BJ (cell line): Measurements from ENCODE around the gene TMEFF2. TPM values are rescaled to one million over a fixed set of nuclear protein-coding genes. Genes with fewer than 3 reads are reported as not detected.

ENCODE experiments used
- CTCF ChIA-PET: fragments of 350-600 bp; formaldehyde crosslinking; extraction: SDS; loops from one replicate; lab custom pipeline; 2021; ENCODE audit warnings: antibody characterized with exemption, inconsistent platforms; lab: Yijun Ruan, JAX
- POLR2A ChIA-PET: fragments of 300-600 bp; sonication (Branson Sonifier 250); formaldehyde crosslinking; extraction: SDS; loops from one replicate; lab custom pipeline; 2021; ENCODE audit warnings: antibody characterized with exemption; lab: Charles Lee
- DNase-seq: peaks from one replicate; pipeline ENCODE4 v3.0.0-alpha.2; 2011; ENCODE audit warnings: low read depth
- H3K27me3 ChIP-seq: 2 replicates; pipeline ENCODE4 v1.6.0; 2011; ENCODE audit warnings: low read length; ENCODE audit not compliant: control insufficient read depth, insufficient read depth
- H3K36me3 ChIP-seq: 2 replicates; pipeline ENCODE4 v1.5.1; 2011; ENCODE audit warnings: low read length; ENCODE audit not compliant: control insufficient read depth, insufficient read depth
- H3K4me3 ChIP-seq: 2 replicates; pipeline ENCODE4 v1.5.1; 2011; ENCODE audit warnings: low read depth, mild to moderate bottlenecking, control low read depth, low read length
- polyA plus RNA-seq: library from polyadenylated mRNA; depleted of rRNA; stranded (reverse); fragments of >200 nt; gene quantifications from 2 replicates; pipeline ENCODE4 v1.2.3, GENCODE V29; 2011
- TF ChIP-seq, protein P1 (sequence below): IDR thresholded peaks from 2 replicates; pipeline ENCODE4 v1.5.1; 2011; ENCODE audit warnings: low read depth, mild to moderate bottlenecking, control low read depth, inconsistent platforms, low read length, moderate library complexity; ENCODE audit not compliant: insufficient read depth

The TMEFF2 gene
- polyA plus RNA-seq, 1 experiment, result 0.33 TPM

DNA sequence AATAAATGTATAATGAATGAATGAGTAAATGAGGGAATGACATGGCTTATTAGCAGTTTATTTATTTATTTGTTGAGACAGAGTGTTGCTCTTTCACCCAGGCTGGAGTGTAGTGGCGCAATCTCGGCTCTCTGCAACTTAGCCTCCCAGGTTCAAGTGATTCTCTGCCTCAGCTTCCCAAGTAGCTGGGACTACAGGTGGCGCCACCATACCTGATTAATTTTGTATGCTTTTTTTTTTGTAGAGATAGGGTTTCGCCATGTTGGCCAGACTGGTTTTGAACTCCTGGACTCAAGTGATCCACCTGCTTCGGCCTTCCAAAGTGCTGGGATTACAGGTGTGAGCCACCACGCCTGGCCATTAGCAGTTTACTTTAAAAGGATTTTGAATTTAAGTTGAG is 247.5 kb downstream of the TMEFF2 start:
- Histone ChIP-seq H3K36me3 (no peaks in the 10 kb centered on the region), H3K27me3 (no peaks in the 10 kb centered on the region), H3K4me3 (no peak overlapping the region)
- CTCF ChIA-PET, result interaction anchor here (1.0 kb wide), 1 partner anchor 75 kb away, joined by 3 read pairs; no protein-coding TSS in a partner anchor
- TF ChIP-seq, protein P1, sequence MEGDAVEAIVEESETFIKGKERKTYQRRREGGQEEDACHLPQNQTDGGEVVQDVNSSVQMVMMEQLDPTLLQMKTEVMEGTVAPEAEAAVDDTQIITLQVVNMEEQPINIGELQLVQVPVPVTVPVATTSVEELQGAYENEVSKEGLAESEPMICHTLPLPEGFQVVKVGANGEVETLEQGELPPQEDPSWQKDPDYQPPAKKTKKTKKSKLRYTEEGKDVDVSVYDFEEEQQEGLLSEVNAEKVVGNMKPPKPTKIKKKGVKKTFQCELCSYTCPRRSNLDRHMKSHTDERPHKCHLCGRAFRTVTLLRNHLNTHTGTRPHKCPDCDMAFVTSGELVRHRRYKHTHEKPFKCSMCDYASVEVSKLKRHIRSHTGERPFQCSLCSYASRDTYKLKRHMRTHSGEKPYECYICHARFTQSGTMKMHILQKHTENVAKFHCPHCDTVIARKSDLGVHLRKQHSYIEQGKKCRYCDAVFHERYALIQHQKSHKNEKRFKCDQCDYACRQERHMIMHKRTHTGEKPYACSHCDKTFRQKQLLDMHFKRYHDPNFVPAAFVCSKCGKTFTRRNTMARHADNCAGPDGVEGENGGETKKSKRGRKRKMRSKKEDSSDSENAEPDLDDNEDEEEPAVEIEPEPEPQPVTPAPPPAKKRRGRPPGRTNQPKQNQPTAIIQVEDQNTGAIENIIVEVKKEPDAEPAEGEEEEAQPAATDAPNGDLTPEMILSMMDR, result no peak
- DNase-seq, result no peak
- POLR2A ChIA-PET, result no interaction called here

DNA sequence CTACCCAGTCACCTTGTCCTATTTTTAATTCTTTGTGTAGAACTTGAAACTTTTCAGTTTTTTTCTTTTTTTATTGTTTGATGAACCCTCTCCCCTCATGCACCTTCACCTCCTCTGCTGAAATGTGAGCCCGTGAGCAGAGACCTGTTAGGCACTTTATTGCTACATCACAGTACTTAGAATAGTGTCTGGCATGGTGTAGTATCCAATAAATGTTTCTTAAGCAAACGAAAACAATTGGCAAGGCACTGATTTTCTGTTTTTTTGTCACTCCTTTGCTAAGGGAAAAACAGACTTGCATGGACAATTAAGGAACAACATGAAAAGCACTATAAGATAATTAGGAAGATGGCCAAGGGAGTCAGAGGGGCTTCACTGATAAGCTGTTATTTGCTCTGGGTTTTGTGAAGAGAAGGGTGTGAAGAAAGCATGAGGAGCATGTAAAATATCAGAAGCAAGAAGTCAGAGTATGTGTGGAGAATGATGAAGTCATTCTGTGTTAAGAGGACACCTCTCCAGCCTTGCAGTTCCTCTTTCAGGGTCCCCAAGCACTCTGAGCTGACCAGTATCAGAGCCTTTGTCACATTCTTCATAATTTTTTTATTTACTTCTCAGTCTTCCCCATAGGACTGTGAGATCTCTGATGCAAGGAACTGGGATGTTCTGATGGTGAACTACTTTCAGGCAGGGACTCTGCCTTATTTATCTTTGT is 248.1 kb downstream of the TMEFF2 start:
- ChIA-PET CTCF (no interaction called here), POLR2A (no interaction called here)
- Histone ChIP-seq H3K36me3 (no peaks in the 10 kb centered on the region), H3K4me3 (no peak overlapping the region), H3K27me3 (no peaks in the 10 kb centered on the region)
- no peak for DNase-seq
- TF ChIP-seq, protein P1, result no peak

DNA sequence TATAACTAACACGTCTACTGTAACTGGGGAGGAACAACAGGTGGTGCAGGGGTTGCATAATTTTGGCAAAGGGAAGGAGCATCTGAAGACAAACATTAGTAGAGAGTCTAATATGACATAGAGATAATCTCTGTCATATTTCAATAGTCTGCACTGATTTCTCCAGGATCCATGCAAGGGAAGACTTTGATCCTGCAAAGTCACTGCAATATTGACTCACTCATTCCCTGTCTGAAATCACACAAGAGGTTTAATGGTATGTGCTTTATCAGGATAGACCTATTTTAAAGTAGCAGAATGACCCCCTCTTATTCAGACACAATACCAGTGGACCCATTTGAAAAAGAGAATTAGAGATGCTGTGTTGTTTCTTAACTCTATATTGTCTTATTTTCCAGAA is 249.1 kb downstream of the TMEFF2 start:
- DNase-seq, result no peak
- ChIA-PET CTCF (no interaction called here), POLR2A (interaction anchor here (0.7 kb wide), 1 partner anchor 126 kb away, joined by 10 read pairs; no protein-coding TSS in a partner anchor)
- H3K36me3 ChIP-seq, result no peaks in the 10 kb centered on the region
- H3K4me3 ChIP-seq, result no peak overlapping the region
- TF ChIP-seq, protein P1, result no peak
- no peaks in the 10 kb centered on the region for H3K27me3 ChIP-seq

DNA sequence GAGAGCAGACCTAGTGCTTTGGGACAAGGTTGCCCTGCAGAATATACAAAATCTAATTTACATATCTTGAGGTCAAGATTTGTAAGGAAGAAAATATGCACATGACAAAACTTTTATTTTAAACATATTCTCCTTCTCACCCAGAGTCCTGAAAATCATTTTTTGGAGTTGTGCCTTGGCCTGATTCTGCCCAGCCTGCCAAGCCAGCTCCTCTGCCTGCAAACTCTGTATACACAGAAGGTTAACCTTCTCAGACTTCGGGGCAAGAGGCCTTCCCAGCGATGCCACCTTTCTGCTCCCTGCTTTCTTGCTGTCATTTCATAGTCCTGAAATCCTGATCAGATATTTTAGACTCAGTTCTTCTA is 252.0 kb downstream of the TMEFF2 start:
- Histone ChIP-seq H3K4me3 (no peak overlapping the region), H3K36me3 (no peaks in the 10 kb centered on the region), H3K27me3 (no peaks in the 10 kb centered on the region)
- TF ChIP-seq, protein P1, result no peak
- ChIA-PET CTCF (interaction anchor here (0.7 to 1.6 kb wide), 3 partner anchors 8 to 130 kb away, joined by 3 to 4 read pairs (median 3); no protein-coding TSS in a partner anchor), POLR2A (interaction anchor here (0.6 kb wide), 1 partner anchor 576 kb away, joined by 3 read pairs; no protein-coding TSS in a partner anchor)
- DNase-seq, result no peak

DNA sequence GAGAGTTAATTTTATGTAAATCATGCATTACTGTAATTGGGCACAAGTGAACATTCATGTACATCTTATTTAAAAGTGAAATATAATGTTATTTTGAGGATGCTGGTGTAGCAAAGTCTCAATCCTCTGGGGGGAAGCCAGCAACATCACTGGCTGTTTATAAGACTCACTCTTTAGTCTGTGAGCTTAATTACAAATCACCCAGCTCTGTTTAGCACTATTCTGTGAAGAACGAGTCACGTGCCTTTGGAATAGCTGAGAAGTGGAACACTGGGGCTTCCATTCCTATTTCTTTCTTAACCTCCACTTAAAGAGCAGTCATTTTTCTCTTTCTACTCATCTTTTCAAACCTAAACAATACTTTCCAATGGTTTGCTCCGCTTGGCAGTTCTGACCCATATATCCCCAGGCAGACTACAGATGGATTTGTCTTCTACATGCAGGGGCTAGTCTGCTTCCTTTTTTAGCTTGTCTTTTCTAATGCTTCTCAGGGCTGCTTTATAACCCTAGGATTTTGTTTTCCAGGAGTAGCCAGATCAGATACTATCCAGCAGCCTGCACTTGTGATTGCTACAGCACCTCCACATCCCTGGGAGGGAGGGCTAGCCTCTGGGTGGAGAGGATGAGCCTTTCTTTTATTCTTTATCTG is 252.5 kb downstream of the TMEFF2 start:
- POLR2A ChIA-PET, result no interaction called here
- DNase-seq, result no peak
- no peaks in the 10 kb centered on the region for H3K27me3 ChIP-seq
- no peaks in the 10 kb centered on the region for H3K36me3 ChIP-seq
- CTCF ChIA-PET, result interaction anchor here (0.7 to 1.6 kb wide), 3 partner anchors 9 to 130 kb away, joined by 3 to 4 read pairs (median 3); no protein-coding TSS in a partner anchor
- TF ChIP-seq, protein P1, result no peak
- H3K4me3 ChIP-seq, result no peak overlapping the region
